SK-N-SH treated with all-trans-retinoic acid at 6 μM for 48 hours (cell line): ENCODE measurements around the gene DPEP2NB.
"Not testable (repeated sequence)": the region's sequence is repeated elsewhere in the genome, so short reads cannot be mapped to it uniquely, and the experiment has no call there.

Source experiments
- ATAC-seq: fragments of 200-7000 bp; cut with Tn5 transposase; 3 replicates; pipeline ENCODE4 v1.9.1; 2020; ENCODE audit warnings: mild to moderate bottlenecking, moderate library complexity
- ARNTL ChIP-seq: fragments of 450-650 bp; formaldehyde crosslinking; IDR thresholded peaks from 2 replicates; pipeline ENCODE4 v1.5.0; 2020; ENCODE audit warnings: low read depth, mild to moderate bottlenecking, moderate library complexity, borderline replicate concordance
- BACH2 ChIP-seq: fragments of 250-450 bp; sonication (Bioruptor Pico); IDR thresholded peaks from 2 replicates; pipeline ENCODE4 v1.9.0; 2021; ENCODE audit warnings: mild to moderate bottlenecking, borderline replicate concordance
- CSRNP3 ChIP-seq: fragments of 250-450 bp; sonication (Bioruptor Pico); IDR thresholded peaks from 2 replicates; pipeline ENCODE4 v1.5.1; 2021; ENCODE audit warnings: mild to moderate bottlenecking, moderate library complexity
- ESRRG ChIP-seq: fragments of 250-450 bp; sonication (Bioruptor Pico); IDR thresholded peaks from 2 replicates; pipeline ENCODE4 v1.6.1; 2021; ENCODE audit warnings: mild to moderate bottlenecking
- GLIS3 ChIP-seq: fragments of 250-450 bp; sonication (Bioruptor Pico); IDR thresholded peaks from 2 replicates; pipeline ENCODE4 v1.5.0; 2020; ENCODE audit warnings: mild to moderate bottlenecking, moderate library complexity
- ISL1 ChIP-seq: fragments of 250-450 bp; sonication (Bioruptor Pico); IDR thresholded peaks from 2 replicates; pipeline ENCODE4 v2.1.2; 2022; ENCODE audit warnings: mild to moderate bottlenecking, moderate library complexity
- OSR1 ChIP-seq: fragments of 250-450 bp; sonication (Bioruptor Pico); IDR thresholded peaks from 2 replicates; pipeline ENCODE4 v1.8.0; 2022; ENCODE audit warnings: moderate library complexity, mild to moderate bottlenecking, inconsistent platforms
- POU6F1 ChIP-seq: fragments of 250-450 bp; sonication (Bioruptor Pico); IDR thresholded peaks from 2 replicates; pipeline ENCODE4 v1.8.0; 2021; ENCODE audit warnings: low read depth, mild to moderate bottlenecking, moderate library complexity, borderline replicate concordance
- PPARA ChIP-seq: fragments of 250-450 bp; sonication (Bioruptor Pico); IDR thresholded peaks from 2 replicates; pipeline ENCODE4 v1.5.0; 2020; ENCODE audit warnings: mild to moderate bottlenecking, borderline replicate concordance
- RARB ChIP-seq: fragments of 250-450 bp; sonication (Bioruptor Pico); IDR thresholded peaks from 2 replicates; pipeline ENCODE4 v1.8.0; 2021; ENCODE audit warnings: mild to moderate bottlenecking, moderate library complexity
- SNAI2 ChIP-seq: fragments of 250-450 bp; sonication (Bioruptor Pico); IDR thresholded peaks from 2 replicates; pipeline ENCODE4 v1.5.0; 2020; ENCODE audit warnings: mild to moderate bottlenecking, moderate library complexity
- TCF4 ChIP-seq: fragments of 250-450 bp; sonication (Bioruptor Pico); IDR thresholded peaks from 2 replicates; pipeline ENCODE4 v1.8.0; 2021; ENCODE audit warnings: mild to moderate bottlenecking, moderate library complexity, borderline replicate concordance
- TSHZ2 ChIP-seq: fragments of 250-450 bp; sonication (Bioruptor Pico); IDR thresholded peaks from 2 replicates; pipeline ENCODE4 v1.5.0; 2020; ENCODE audit warnings: mild to moderate bottlenecking, moderate library complexity
- ZC3H10 ChIP-seq: fragments of 250-450 bp; sonication (Bioruptor Pico); IDR thresholded peaks from 2 replicates; pipeline ENCODE4 v1.5.1; 2021; ENCODE audit warnings: mild to moderate bottlenecking, moderate library complexity
- ZFP3 ChIP-seq: fragments of 250-450 bp; sonication (Bioruptor Pico); IDR thresholded peaks from 2 replicates; pipeline ENCODE4 v1.5.0; 2020; ENCODE audit warnings: mild to moderate bottlenecking, moderate library complexity
- ZFP30 ChIP-seq: fragments of 450-650 bp; formaldehyde crosslinking; IDR thresholded peaks from 2 replicates; pipeline ENCODE4 v1.5.0; 2022; ENCODE audit warnings: mild to moderate bottlenecking, moderate library complexity
- ZNF565 ChIP-seq: fragments of 450-650 bp; formaldehyde crosslinking; conservative IDR thresholded peaks from 2 replicates; pipeline ENCODE4 v1.5.0; 2020; ENCODE audit warnings: low read depth, mild to moderate bottlenecking, moderate library complexity
- ZNF70 ChIP-seq: fragments of 450-650 bp; formaldehyde crosslinking; IDR thresholded peaks from 2 replicates; pipeline ENCODE4 v1.5.0; 2020; ENCODE audit warnings: mild to moderate bottlenecking, moderate library complexity
- ZNF8 ChIP-seq: fragments of 450-650 bp; formaldehyde crosslinking; IDR thresholded peaks from 2 replicates; pipeline ENCODE4 v1.5.0; 2020; ENCODE audit warnings: mild to moderate bottlenecking, moderate library complexity
- TF ChIP-seq, protein P1 (sequence below): fragments of 250-450 bp; sonication (Bioruptor Pico); IDR thresholded peaks from 2 replicates; pipeline ENCODE4 v1.5.1; 2020; ENCODE audit warnings: low read depth, mild to moderate bottlenecking, moderate library complexity
- TF ChIP-seq, protein P2 (sequence below): fragments of 250-450 bp; sonication (Bioruptor Pico); IDR thresholded peaks from 2 replicates; pipeline ENCODE4 v1.8.0; 2020; ENCODE audit warnings: mild to moderate bottlenecking, moderate library complexity, borderline replicate concordance

The DPEP2NB gene

DNA sequence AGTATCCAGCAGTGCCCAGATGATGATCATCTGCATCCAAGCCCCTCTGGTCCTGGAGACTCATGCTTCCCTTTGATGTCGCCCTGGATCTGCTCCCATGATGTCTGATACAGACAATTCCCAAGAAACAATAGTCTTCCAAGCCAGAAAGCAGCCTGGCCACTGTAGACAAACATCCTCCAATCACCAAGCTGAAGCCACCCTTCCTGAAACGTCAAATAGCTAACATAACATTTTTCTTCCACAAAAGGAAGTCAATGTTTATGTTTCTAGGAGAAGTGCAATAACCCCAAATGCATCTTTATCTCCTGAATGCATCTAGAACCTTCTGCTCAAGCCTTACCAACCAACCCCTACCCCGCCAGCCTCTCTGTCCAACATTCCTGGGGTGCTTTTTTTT is 15.3 kb downstream of the DPEP2NB start (continued):
- TF ChIP-seq ESRRG (CRISPR knock-in tag), result no peak
- TF ChIP-seq, protein P1, sequence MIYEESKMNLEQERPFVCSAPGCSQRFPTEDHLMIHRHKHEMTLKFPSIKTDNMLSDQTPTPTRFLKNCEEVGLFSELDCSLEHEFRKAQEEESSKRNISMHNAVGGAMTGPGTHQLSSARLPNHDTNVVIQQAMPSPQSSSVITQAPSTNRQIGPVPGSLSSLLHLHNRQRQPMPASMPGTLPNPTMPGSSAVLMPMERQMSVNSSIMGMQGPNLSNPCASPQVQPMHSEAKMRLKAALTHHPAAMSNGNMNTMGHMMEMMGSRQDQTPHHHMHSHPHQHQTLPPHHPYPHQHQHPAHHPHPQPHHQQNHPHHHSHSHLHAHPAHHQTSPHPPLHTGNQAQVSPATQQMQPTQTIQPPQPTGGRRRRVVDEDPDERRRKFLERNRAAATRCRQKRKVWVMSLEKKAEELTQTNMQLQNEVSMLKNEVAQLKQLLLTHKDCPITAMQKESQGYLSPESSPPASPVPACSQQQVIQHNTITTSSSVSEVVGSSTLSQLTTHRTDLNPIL (CRISPR knock-in tag), result no peak
- no peak for TF ChIP-seq ZNF565 (CRISPR knock-in tag)
- TF ChIP-seq RARB (CRISPR knock-in tag), result no peak
- TF ChIP-seq GLIS3 (CRISPR knock-in tag), result no peak
- no peak for TF ChIP-seq ZFP3 (CRISPR knock-in tag)
- TF ChIP-seq ZNF70, result no peak

- ATAC-seq, result no peak
- TF ChIP-seq ESRRG (CRISPR knock-in tag) (no peak), CSRNP3 (CRISPR knock-in tag) (no peak), POU6F1 (no peak), TSHZ2 (CRISPR knock-in tag) (no peak), TCF4 (no peak), OSR1 (no peak), ARNTL (CRISPR knock-in tag) (no peak), SNAI2 (CRISPR knock-in tag) (no peak), BACH2 (no peak), ZFP30 (CRISPR knock-in tag) (no peak), RARB (CRISPR knock-in tag) (no peak), ZNF8 (CRISPR knock-in tag) (no peak), ZFP3 (CRISPR knock-in tag) (no peak), PPARA (no peak), ZNF70 (no peak), ZC3H10 (CRISPR knock-in tag) (no peak), ISL1 (CRISPR knock-in tag) (no peak)
- TF ChIP-seq, protein P1 (CRISPR knock-in tag), result no peak
- TF ChIP-seq, protein P2, sequence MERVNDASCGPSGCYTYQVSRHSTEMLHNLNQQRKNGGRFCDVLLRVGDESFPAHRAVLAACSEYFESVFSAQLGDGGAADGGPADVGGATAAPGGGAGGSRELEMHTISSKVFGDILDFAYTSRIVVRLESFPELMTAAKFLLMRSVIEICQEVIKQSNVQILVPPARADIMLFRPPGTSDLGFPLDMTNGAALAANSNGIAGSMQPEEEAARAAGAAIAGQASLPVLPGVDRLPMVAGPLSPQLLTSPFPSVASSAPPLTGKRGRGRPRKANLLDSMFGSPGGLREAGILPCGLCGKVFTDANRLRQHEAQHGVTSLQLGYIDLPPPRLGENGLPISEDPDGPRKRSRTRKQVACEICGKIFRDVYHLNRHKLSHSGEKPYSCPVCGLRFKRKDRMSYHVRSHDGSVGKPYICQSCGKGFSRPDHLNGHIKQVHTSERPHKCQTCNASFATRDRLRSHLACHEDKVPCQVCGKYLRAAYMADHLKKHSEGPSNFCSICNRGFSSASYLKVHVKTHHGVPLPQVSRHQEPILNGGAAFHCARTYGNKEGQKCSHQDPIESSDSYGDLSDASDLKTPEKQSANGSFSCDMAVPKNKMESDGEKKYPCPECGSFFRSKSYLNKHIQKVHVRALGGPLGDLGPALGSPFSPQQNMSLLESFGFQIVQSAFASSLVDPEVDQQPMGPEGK (CRISPR knock-in tag), result no peak
Observed at GRCh38 chr16:67999985-68000384, 15.7 kb downstream of the DPEP2NB start.

DNA sequence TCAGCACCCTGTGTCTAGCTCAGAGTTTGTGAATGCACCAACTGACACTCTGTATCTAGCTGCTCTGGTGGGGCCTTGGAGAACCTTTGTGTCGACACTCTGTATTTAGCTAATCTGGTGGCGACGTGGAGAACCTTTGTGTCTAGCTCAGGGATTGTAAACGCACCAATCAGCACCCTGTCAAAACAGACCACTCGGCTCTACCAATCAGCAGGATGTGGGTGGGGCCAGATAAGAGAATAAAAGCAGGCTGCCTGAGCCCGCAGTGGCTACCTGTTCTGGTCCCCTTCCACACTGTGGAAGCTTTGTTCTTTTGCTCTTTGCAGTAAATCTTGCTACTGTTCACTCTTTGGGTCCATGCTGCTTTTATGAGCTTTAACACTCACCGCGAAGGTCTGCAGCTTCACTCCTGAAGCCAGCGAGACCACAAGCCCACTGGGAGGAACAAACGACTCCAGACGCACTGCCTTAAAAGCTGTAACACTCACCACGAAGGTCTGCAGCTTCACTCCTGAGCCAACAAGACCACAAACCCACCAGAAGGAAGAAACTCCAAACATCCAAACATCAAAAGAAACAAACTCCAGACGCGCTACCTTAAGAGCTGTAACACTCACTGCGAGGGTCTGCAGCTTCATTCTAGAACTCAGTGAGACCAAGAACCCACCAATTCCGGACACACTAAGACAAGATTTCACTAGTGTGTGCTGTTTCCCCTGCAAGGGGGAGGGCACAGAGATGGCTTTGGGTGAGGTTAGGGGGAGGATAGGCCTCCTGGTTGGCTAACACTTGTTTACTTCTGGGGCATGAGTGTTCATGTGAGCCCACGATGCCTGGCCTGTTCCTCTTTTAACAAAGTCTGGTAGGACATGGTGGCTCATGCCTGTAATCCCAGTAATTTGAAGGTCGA is 16.7 kb downstream of the DPEP2NB start, which contains the start of gene DPEP2:
TSS of gene DPEP2 (minus strand) at position 706 of the 910 bp plus-strand sequence. CDS start 6,272 bp downstream, outside the sequence.
- not testable (repeated sequence) for ATAC-seq

GRCh38 chr16:67998231-67998778 is 17.4 kb downstream of the DPEP2NB start:
- not testable (repeated sequence) for ATAC-seq
